GM21381 (cell line): Measurements from ENCODE around the gene OR10H5.
"Not testable (repeated sequence)": the region's sequence is repeated elsewhere in the genome, so short reads cannot be mapped to it uniquely, and the experiment has no call there.

Experiments
- ATAC-seq: cut with Tn5 transposase; IDR thresholded peaks from one replicate; pipeline ENCODE4 v1.9.1; 2021; ENCODE audit warnings: mild to moderate bottlenecking, moderate library complexity; ENCODE audit not compliant: unreplicated experiment

The OR10H5 gene

GRCh38 chr19:15810335-15810734 lies 22.9 kb downstream of the OR10H5 start:
- no peak for ATAC-seq

- ATAC-seq, result no peak
Observed at GRCh38 chr19:15811476-15811875, 24.0 kb downstream of the OR10H5 start.

DNA sequence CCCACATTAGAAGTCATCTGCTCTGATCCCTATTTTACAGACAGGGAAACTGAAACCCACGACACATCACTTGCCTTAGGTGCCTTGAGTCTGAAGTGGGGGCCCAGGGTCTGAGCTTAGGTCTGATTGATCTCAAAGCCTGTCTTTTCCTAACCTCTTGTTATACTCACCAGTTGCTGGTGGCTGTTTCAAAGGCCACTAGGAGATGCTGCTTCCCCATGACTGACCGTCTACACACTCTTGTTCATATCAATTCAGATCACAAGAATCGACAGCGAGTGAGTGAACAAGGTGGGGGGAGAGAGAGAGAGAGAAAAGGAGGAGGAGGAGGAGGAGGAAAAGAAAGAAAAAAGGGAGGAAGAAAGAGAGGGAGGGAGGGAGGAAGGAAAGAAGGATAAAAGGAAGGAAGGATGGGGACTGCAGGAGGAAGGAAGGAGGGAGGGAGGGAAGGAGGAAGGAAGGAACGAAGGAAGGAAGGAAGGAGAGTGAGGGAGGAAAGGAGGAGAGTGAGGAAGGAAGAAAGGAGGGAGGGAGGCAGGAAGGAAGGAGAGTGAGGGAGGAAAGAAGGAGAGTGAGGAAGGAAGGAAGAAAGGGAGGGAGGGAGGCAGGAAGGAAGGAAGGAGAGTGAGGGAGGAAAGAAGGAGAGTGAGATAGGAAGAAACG lies 24.7 kb downstream of the OR10H5 start:
- ATAC-seq, result no peak

DNA sequence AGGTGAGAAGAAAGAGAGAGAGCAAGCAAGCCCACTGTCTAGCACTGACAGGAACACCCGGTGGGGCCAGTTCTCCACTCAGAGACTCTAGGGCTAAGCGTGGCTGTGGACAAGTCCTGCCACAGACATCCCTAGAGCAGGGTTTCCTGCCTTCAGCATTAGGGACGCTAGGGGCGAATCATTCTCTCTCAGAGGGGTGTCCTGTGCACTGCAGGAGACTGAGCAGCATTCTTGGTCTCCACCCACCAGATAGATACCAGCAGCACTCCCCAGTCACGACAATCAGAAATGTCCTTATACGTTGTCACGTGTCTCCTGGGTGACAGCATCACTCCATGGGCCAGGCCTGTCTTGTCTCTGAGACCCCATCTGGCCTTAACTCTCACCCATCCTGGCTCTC lies 26.5 kb downstream of the OR10H5 start:
- ATAC-seq, result no peak

DNA sequence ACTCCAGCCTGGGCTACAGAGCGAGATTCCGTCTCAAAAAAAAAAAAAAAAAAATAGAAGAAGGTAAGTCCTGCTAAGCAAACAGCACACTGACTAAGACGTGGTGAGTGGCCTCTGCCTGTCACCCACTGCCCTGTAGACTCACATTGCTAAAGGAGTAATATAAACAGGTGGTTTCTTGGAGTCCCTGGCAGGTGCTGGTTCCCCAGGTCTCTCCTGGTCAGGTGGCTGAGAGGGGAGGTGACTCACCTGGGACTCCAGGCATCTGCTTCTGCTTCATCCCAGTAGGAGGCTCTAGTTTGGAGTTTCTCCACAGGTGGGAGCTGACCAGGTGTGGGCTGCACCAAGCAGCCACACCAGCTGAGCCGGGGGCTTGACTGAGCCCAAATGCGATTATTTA lies 27.8 kb downstream of the OR10H5 start, which contains the start of gene OR10H1:
Gene OR10H1 (minus strand): TSS at position 359 of the 400 bp plus-strand sequence. CDS start 7,627 bp downstream, outside the sequence.
- ATAC-seq, result no peak

DNA sequence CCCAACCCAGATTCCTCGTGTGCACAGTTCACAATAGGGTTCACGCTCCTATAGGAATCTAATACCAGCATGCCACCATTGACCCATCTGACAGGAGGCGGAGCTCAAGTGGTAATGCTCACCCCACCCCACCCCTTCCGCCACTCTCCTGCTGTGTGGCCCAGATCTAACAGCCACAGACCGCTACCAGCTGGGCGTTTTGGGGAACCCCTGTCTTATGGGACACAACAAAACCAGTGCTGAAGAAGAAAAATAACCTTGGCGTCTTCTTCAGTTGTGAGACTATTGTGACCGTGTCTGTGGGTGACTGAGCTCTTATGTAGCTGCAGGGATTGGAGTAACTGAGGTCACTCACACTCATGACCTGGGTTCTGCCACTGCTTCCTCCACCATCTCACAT lies 33.2 kb downstream of the OR10H5 start:
- ATAC-seq, result no peak

GRCh38 chr19:15825753-15826152 lies 38.3 kb downstream of the OR10H5 start:
- no peak for ATAC-seq

GRCh38 chr19:15828121-15828610 lies 40.7 kb downstream of the OR10H5 start:
- no peak for ATAC-seq

DNA sequence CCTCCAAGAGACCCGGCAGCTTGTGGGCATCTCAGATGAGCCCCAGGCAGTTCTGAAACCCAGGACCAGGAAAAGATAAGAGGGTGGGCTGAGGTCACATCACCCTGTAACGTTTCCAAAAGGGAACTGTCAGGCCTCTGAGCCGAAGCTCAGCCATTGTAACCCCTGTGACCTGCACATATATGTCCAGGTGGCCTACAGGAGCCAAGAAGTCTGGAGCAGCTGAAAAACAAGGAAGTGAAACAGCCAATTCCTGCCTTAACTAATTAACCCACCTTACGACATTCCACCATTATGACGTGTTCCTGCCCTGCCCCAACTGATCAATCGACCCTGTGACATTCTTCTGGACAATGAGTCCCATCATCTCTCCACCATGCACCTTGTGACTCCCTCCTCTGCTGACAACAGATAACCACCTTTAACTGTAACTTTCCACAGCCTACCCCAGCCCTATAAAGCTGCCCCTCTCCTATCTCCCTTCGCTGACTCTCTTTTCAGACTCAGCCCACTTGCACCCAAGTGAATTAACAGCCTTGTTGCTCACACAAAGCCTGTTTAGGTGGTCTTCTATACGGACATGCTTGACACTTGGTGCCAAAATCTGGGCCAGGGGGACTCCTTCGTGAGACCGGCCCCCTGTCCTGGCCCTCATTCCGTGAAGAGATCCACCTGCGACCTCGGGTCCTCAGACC lies 41.3 kb downstream of the OR10H5 start:
- not testable (repeated sequence) for ATAC-seq

GRCh38 chr19:15829306-15829698 lies 41.8 kb downstream of the OR10H5 start:
- ATAC-seq, result no peak

GRCh38 chr19:15829786-15830185 lies 42.3 kb downstream of the OR10H5 start:
- ATAC-seq, result no peak

DNA sequence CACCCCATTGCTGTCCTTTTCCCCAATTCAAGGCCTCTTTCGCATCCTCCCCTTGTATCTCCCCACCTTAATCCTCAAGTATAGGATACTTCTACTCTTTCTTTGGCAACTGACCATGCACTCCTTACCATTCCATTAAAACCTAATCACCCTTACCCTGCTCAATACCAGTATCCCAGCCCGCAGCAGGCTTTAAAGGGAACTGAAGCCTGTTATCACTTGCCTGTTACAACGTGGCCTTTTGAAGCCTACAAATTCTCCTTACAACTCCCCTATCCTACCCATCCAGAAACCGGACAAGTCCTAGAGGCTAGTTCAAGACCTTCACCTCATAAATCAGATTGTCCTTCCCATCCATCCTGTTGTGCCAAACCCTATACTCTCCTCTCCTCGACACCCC lies 44.2 kb downstream of the OR10H5 start:
- no peak for ATAC-seq

DNA sequence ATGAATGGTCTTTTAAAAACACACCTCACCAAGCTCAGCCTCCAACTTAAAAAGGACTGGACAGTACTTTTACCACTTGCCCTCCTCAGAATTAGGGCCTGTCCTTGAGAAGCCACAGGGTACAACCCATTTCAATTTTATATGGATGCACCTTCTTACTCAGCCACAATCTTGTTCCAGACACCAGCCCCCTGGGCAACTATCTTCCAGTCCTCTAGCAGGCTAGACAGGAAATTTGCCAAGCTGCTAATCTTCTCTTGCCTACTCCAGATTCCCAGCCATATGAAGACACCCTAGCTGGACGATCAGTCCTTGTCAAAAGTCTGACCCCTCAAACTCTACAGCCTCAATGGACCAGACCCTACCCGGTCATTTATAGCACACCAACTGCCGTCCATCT lies 46.8 kb downstream of the OR10H5 start:
- not testable (repeated sequence) for ATAC-seq

GRCh38 chr19:15835565-15836329 lies 48.3 kb downstream of the OR10H5 start:
- not testable (repeated sequence) for ATAC-seq

DNA sequence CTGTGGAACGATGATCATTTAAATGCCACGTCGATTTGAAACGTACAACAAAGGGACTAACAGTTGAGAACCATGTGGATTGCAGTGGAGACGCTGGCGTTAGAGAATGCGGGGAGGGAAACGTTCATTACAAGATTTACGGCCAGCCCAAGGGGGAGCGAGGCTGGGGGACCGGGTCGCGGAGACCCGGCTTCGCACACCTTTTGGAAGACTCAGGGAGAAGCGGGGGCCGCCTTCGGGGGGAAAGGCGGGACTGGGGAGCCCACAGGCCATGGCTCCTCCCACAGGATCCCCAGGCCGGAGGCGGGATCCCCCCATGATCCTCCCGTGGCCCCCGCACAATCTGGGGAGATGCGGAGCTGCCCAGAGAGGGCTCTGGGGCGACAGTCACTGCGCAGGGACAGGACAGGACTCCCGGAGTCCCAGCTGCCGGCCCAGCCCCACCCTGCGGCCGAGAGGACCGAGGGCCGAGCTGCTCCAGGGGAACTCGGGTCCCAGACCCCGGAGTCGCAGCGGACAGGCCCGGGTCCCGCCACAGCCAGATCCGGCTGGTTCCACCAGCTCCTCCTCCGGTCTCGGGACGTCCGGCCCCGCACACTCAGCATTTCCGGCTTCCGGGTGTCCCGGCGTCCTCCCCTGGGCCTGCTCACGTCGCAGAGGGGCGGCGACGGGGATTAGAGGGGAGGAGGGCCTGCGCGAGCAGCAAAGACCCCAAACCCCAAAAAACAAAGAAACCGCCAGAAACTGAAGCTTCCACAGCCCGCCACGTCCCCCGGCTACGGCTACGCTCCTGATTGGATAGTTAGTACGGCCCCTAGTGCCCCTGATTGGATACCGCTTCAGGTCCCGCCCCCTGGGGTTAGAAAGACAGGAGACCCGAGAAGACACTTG lies 49.1 kb downstream of the OR10H5 start:
- ATAC-seq, result peak; percentile 98

DNA sequence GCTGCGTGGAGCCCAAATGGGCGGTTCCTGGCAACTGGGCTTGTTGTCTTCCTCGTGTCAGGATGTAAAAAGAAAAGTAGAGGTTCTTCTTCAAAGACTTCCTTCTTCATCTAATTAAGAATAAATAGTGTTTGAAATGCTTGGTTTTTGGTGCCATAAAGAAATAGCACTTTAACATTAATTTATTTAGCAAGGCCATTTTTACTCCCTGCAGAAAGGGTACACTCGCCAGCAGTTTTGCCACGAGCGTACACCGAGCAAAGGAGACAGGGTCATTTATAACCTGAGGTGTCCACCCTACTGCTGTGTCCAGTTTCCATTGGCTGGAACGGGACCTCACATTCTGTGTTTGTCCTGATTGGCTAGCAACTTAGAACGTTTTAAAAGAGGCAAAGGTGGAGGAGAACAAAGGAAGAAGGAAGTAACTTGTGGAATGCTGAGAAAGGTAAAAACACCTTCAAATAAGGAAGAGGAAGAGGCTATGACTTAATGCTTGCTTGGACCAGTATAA lies 49.8 kb downstream of the OR10H5 start:
- ATAC-seq, result no peak

DNA sequence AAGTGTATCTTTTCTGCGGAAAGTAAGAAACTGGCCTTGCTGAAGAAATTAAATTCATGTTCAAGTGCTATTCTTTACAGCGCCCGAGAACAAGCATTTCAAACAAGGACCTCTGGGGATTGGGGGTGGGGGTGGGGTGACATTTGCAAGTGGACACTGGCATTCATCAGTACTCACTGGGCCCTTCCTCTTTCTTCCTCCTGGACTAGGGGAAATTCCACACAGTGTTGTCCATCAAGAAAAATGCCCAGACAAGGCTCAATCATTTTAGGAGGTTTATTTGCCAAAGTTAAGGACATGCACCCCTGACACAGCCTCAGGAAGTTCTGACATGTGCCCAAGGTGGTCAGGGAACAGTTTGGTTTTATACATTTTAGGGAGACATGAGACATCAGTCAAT lies 50.9 kb downstream of the OR10H5 start:
- no peak for ATAC-seq

DNA sequence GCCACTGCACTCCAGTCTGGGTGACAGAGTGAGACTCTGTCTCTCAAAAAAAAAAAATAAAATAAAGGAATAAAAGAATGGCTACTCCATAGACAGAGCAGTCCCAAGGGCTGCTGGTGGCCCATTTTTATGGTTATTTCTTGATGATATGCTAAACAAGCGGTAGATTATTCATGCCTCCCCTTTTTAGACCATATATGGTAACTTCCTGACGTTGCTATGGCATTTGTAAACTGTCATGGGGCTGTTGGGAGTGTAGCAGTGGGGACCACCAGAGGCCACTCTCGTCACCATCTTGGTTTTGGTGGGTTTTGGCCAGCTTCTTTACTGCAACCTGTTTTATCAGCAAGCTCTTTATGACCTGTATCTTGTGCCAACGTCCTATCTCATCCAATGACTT lies 52.4 kb downstream of the OR10H5 start:
- not testable (repeated sequence) for ATAC-seq

GRCh38 chr19:15840833-15841232 lies 53.4 kb downstream of the OR10H5 start:
- ATAC-seq, result no peak

- no peak for ATAC-seq
Observed at GRCh38 chr19:15841875-15842569, 54.6 kb downstream of the OR10H5 start.
